GDM1 (cell line): ENCODE data around the gene CTAG1A.
A peak's percentile ranks its signal among the peaks of the same experiment; 100 is the strongest.
"Not testable (repeated sequence)": the region's sequence is repeated elsewhere in the genome, so short reads cannot be mapped to it uniquely, and the experiment has no call there.

Experiments used
- DNase-seq: peaks from one replicate; lab custom pipeline; 2025; lab: John Stamatoyannopoulos, UW

CTAG1A gene

DNA sequence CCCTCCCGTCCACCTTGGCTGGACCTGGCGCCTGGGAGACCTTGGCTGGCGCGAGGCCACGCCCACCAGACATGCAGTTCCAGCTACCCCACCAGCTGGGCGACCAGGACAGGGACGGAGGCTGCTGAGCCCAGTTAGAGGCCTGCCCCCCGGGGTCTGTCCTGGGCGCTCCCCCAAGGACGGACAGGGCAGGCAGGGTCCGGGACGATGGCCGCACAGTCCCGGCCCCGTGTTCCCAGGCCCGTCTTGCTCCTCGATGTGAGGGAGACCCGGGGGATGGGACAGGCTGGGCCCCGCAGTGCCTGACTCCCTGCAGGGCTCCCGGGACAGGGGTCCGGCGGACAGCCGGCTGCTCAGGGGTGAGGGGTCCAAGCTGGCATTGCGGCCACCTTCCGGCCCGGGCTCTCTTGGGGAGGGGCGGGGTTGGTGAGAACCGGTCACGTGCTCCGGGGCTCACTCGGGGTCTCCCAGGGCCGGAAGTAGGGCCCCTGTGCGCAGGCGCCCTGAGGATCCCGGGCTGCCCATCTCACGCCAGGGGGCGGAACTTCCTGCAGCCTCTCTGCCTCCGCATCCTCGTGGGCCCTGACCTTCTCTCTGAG, at the start of gene CTAG1A:
TSS of gene CTAG1A (plus strand) at position 549 of the 599 bp plus-strand sequence. CDS start 74 bp downstream, outside the sequence.
- not testable (repeated sequence) for DNase-seq

DNA sequence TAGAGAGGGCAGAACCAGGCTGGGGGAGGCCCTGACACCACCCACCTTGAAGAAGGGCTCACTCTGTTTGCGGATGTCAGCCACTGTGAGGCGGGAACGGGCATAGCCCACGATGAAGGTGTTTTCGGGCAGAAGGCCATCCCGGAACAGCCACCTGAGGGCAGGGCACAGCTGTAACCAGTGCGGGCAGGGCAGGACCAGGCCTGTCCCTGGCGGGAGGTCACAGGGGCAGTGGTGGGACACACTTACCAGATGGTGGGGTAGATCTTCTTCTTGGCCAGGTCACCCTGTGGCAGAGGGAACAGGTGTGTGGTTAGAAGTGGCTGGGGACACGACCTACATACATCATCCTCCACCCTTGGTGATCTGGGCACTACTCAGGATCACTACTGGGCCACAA, 49.0 kb upstream of the CTAG1A start:
- no peak for DNase-seq

DNA sequence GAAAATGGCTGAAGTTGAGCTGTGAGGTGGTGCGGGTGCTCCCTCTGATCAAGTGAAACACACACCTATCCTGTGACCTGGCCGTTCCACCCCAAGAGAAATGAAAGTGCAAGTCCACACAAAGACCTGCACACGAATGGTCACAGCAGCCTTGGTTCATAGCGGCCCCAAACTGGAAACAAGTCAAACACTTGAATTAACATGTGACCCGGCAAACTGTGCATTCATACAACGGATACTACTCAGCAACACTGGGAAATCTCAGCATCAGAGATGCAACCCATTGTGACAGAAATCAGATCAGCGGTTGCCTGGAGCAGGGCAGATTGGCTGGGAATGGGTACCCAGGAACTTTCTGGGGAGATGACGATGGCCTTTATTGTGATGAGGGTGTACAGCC, 45.9 kb upstream of the CTAG1A start:
- no peak for DNase-seq

DNA sequence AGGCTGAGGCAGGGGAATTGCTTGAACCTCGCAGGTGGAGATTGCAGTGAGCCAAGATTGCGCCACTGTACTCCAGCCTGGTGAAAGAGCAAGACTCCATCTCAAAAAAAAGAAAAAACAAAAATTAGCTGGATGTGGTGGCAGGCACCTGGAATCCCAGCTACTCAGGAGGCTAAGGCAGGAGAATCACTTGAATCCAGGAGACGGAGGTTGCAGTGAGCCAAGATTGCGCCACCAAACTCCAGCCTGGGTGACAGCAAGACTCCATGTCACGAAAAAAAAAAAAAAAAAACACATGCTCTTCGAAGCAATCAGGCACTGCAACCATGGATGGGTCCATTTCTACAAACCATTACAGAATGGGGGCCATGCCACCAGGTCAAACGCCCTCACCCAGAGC, 44.6 kb upstream of the CTAG1A start:
- not testable (repeated sequence) for DNase-seq

- DNase-seq, result no peak
Observed at GRCh38 chrX:154540897-154541535, 43.9 kb upstream of the CTAG1A start.

GRCh38 chrX:154541589-154541895, 43.4 kb upstream of the CTAG1A start:
- DNase-seq, result no peak

GRCh38 chrX:154541896-154542722, 42.8 kb upstream of the CTAG1A start:
- peak; percentile 80 for DNase-seq

DNA sequence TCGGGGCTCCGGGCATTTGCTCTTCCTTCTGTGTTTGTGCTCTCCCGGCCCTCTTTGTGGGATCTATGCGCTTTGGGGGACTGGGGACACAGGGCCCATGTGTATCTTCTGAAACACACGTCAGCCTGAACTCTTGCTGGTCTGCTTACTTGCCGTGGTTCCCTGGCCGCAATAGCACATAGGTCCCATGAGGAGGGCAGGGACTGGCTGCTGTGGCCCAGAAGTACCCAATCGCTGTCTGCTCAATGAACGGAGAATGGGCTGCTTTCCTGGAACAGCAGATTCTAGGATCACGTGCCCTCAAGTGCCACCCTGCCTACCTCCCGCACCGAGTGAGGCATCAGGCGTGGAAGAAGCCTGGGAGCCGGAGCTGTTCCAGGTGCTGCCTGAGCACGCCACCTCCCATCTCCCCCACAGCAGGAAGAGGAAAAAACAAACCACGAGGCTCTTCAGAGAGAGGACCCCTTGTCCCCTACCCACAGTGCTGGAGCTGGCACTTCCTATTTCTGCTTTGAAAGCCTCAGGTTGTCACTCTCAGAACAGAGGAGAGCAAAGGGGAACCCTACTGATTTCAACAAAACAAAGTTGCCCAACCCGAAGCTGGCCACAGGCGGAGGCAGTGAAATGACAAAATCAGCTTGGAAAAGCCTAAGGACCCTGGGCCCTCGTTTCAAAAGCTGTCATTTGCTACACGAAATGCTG, 42.1 kb upstream of the CTAG1A start:
- peak; percentile 62 for DNase-seq

DNA sequence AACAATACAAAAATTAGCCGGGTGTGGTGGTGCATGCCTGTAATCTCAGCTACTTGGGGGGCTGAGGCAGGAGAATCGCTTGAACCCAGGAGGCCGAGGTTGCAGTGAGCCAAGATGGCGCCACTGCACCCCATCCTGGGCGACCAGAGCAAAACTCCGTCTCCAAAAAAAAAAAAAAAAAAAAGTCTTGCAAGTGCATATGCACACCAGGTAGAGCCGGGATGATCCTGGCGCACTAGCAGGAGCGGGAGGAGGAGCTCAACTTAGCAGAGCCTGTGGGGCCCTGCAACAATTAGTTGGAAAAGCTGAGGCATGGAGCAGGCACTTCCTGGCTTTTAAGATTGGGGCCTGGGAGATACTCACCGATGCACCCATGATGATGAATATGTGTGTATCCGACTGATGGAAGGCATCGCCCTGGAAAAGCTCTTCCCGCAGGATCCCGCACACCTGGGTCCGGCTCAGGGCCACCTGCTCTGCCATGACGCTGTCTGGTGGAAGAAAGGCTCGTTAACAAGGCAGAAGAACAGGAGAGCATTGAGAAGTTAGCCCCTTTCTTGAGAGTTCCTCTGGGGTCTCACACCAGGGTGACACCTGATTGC, 39.2 kb upstream of the CTAG1A start:
- DNase-seq, result no peak

DNA sequence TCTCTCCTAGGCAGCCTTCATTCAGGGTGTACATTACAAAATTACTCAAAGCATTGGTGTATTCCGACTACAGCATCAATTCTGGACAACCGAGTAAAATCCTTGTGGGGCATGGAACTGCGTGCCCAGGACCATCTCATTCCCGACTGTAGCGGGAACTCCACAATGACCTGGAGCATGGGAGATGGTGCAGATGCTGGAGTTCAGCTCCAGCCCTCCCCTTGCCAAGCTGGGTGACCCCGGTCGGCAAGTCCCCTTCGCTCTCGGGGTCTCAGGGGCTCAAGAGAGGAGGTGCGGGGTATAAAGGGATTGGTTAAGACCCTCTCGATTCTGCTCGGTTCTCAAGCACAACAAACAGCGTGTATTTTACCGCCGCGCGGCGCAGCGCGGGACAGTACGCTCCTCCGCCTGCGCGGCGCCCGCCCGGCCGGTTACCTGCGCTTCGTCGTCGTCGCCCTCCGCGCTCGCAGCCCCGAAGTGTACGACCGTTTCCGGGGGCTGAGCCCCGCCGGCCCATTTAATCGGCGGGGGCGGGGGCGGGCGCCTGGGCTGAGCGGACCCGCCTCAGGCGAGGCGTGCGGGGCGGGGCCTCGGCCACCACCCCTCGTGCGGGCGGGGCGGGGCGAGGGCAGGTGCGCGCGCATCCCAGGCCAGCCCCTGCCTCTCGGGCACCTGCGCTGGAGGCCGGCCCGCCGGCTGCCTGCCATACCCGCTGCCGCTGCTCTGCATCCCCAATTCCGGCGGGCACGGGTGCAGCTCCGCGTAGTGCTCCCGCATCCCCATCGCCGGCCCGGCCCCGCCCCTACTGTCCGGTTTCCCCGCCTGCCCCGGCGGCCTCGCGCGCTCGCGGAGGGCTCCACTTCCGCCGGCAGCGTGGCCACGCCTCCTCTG, 38.3 kb upstream of the CTAG1A start, which contains the start of gene G6PD:
TSS of gene G6PD (minus strand) at position 493 of the 891 bp plus-strand sequence. CDS start 691 bp downstream, outside the sequence.
- DNase-seq, result peak; percentile 77

- DNase-seq, result peak; percentile 87
Observed at GRCh38 chrX:154547245-154548027, 37.5 kb upstream of the CTAG1A start, which contains the start of gene IKBKG. TSS of gene IKBKG (plus strand) at chrX:154547620. CDS start at chrX:154552003, 4,383 bp downstream.

- no peak for DNase-seq
Observed at GRCh38 chrX:154548028-154548316, 37.0 kb upstream of the CTAG1A start.

GRCh38 chrX:154549766-154550165, 35.2 kb upstream of the CTAG1A start:
- DNase-seq, result no peak

DNA sequence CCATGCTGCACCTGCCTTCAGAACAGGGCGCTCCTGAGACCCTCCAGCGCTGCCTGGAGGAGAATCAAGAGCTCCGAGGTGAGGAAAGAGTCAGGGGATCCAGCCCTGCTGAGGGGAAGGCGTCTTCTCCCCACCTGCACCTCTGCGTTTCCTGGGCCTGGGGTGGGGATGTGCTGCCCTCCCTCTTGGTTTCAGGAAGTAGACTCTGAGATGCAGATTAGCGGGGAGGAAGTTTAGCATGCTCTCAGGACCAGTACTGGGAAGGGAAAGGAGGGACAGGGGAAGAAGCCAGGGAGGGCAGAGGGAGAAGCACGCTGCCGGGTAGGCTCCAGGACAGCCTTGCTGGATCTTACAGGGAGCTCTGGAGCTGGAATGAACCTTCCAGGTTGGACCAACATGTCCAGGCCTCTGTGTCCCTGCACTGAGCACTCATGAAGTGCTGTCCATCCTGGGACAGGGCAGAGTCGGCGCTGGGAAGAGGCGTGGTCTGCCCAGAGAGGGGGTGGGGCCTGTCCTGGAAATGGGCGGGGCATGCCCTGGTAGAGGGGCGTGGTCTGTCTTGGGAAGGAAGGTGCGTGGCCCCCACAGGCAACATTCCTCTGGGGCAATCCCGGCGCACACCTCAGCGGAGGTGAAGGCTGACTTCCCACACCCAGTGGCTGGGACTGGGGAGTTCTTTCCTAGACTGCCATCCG, 32.7 kb upstream of the CTAG1A start:
- not testable (repeated sequence) for DNase-seq

DNA sequence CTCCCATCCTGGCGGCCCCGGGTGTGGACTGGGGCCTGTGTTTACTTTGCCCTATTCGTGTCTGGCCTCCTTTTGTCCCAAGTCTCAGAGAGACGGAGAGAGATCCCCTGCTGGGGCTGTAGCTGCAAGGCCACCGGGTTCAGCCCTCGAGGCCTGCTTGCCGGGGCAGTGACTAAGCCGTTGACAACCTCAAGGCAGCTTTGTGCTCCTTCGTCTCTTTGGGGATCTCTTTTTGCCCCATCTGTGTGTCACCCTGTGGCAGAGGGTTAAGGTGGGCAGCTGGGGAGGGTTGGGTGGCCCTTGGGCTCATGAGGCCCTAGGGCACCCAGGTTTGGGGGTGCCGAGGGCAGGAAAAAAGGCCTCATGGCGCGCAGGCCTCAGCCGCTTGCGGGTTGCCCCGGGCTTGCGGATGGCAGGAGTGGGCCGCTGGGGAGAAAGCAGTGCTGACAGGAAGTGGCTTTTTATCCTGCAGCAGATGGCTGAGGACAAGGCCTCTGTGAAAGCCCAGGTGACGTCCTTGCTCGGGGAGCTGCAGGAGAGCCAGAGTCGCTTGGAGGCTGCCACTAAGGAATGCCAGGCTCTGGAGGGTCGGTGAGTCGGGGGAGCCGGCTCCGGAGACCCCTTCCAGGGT, 26.8 kb upstream of the CTAG1A start:
- not testable (repeated sequence) for DNase-seq

DNA sequence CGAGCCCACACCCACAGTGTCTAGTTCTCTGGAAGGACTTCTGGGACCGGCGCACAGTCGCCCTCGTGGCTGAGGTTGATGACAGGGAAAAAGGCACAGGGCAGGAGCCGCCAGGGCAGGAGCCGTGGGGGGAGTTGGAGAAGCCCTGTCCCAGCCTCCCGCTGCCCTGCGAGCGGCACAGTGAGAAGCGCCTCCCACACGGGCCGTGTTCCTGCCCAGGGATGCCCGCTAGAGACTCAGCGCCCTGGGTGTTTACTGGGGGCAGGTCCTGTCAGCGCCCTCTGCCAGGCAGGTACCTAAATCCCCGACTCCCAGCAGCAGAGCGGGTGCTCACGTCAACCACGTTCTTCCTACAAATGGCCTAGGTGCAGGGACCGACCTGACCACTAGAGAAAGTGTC, 26.0 kb upstream of the CTAG1A start:
- not testable (repeated sequence) for DNase-seq

GRCh38 chrX:154560326-154560725, 24.6 kb upstream of the CTAG1A start:
- not testable (repeated sequence) for DNase-seq

- not testable (repeated sequence) for DNase-seq
Observed at GRCh38 chrX:154562295-154562694, 22.6 kb upstream of the CTAG1A start.

DNA sequence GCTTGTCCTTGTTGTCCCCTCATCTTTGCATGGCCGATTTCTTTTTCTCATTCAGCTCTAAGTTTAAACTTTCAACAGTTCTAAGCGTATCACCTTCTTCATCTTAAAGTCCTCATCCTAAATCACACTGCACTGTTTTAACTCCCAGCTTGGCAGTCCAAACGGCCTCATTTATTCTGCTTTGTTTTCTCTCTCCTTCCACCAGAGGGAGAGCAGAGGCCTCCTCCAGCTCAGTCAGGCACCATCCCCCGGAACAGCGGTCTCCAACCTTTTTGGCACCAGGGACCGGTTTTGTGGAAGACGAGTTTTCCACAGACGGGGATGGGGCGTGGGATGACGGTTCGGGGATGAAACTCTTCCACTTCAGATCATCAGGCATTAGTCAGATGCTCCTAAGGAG, 14.6 kb upstream of the CTAG1A start:
- not testable (repeated sequence) for DNase-seq
